Activated CD8-positive, alpha-beta T cell treated with anti-CD3 and anti-CD28 coated beads, Interleukin-2, amount 10 ng/mL, durations not matched to agents 7 days and 5 days (primary cell): ENCODE measurements around the gene CMIP. TPM values are rescaled to one million over a fixed set of nuclear protein-coding genes. Genes with fewer than 3 reads are reported as not detected.

Source experiments
- ATAC-seq: fragments of 150-1000 bp; cut with Tn5 transposase; one replicate; pipeline ENCODE4 v1.10.0; 2021; ENCODE audit warnings: moderate library complexity
- CTCF ChIA-PET: fragments of 350-600 bp; sonication (Branson Sonifier 250); formaldehyde crosslinking; loops from one replicate; lab custom pipeline; 2021; ENCODE audit warnings: antibody characterized with exemption; lab: Charles Lee
- POLR2A ChIA-PET: fragments of 350-600 bp; sonication (Branson Sonifier 250); formaldehyde crosslinking; loops from one replicate; lab custom pipeline; 2021; ENCODE audit warnings: antibody characterized with exemption; lab: Charles Lee
- DNase-seq: peaks from one replicate; pipeline ENCODE4 v3.0.0-alpha.2; 2020
- H3K27ac Mint-ChIP-seq: one replicate; pipeline ENCODE4 v1.8.0; 2021; ENCODE audit warnings: mild to moderate bottlenecking, mixed read lengths
- H3K27me3 Mint-ChIP-seq: one replicate; pipeline ENCODE4 v1.8.0; 2021; ENCODE audit warnings: low read depth, mixed read lengths
- H3K36me3 Mint-ChIP-seq: one replicate; pipeline ENCODE4 v1.8.0; 2021; ENCODE audit warnings: low read depth, mixed read lengths
- H3K4me1 Mint-ChIP-seq: one replicate; pipeline ENCODE4 v1.8.0; 2021; ENCODE audit warnings: low read depth, mixed read lengths
- H3K4me3 Mint-ChIP-seq: one replicate; pipeline ENCODE4 v1.8.0; 2021; ENCODE audit warnings: mild to moderate bottlenecking, mixed read lengths
- H3K9me3 Mint-ChIP-seq: one replicate; pipeline ENCODE4 v1.8.0; 2022; ENCODE audit warnings: mixed read lengths; ENCODE audit not compliant: insufficient read depth
- total RNA-seq, 2 experiments: library from RNA; stranded (reverse); gene quantifications; one replicate each; pipeline ENCODE4 v1.2.3, GENCODE V29; 2021

Gene CMIP
- total RNA-seq, 2 experiments from 2014 or later, result 62.5 to 70.4 TPM

GRCh38 chr16:81606039-81606438 is 161.4 kb downstream of the CMIP start:
- no peak for ATAC-seq
- H3K9me3 Mint-ChIP-seq, result no peaks in the 10 kb centered on the region
- H3K36me3 Mint-ChIP-seq, result peaks cover 15% of the 10 kb centered on the region
- no peaks in the 10 kb centered on the region for H3K27me3 Mint-ChIP-seq
- no peak overlapping the region for H3K4me3 Mint-ChIP-seq
- H3K4me1 Mint-ChIP-seq, result no peaks in the 10 kb centered on the region
- no peak for DNase-seq
- POLR2A ChIA-PET, result interaction anchor here (0.6 kb wide), 1 partner anchor 112 kb away, joined by 3 read pairs; no protein-coding TSS in a partner anchor
- CTCF ChIA-PET, result no interaction called here
- no peak overlapping the region for H3K27ac Mint-ChIP-seq

GRCh38 chr16:81607006-81607405 is 162.4 kb downstream of the CMIP start:
- ChIA-PET POLR2A (interaction anchor here (0.5 kb wide), 1 partner anchor 110 kb away, joined by 3 read pairs; no protein-coding TSS in a partner anchor), CTCF (interaction anchor here (0.9 kb wide), 1 partner anchor 17 kb away, joined by 3 read pairs; no protein-coding TSS in a partner anchor)
- DNase-seq (no peak), ATAC-seq (no peak)
- H3K27ac Mint-ChIP-seq, result no peak overlapping the region
- no peaks in the 10 kb centered on the region for H3K9me3 Mint-ChIP-seq
- no peaks in the 10 kb centered on the region for H3K27me3 Mint-ChIP-seq
- no peak overlapping the region for H3K4me3 Mint-ChIP-seq
- peaks cover 15% of the 10 kb centered on the region for H3K36me3 Mint-ChIP-seq
- no peaks in the 10 kb centered on the region for H3K4me1 Mint-ChIP-seq

GRCh38 chr16:81607805-81608522 is 163.4 kb downstream of the CMIP start:
- no peak for DNase-seq

DNA sequence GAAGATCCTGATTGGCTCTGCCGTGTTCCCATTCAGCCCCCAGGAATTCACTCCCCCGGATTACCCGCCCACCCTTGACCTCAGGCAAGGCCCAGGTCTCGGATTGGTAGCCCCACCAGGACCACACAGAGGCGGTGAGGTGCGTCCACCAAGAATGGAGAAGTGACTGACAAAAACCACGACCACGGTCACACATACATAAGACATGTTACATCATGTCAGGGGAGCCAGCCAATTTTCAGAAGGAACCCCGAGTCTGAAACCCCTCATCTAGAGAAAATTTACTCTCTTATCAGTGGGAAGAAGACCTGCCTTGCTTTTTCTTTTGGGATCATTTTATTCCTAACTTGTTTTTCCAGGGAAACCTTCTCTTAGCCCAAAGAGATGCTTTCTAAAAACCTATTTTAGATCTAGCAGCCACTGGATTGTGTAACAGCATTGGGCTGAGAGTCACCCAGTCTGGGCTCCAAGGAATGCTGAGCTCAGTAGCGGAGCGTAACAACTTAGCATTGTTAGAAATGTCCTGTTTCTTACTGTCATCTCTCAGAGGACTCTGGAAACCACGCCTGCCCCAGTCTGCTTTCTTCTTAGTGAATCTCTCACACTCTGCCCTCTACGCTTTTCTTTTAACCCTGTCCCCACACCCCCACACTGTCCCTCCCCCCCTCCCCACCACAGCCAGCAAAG is 164.1 kb downstream of the CMIP start:
- Mint-ChIP-seq H3K9me3 (no peaks in the 10 kb centered on the region), H3K4me3 (no peak overlapping the region), H3K27ac (no peak overlapping the region), H3K27me3 (no peaks in the 10 kb centered on the region), H3K4me1 (no peaks in the 10 kb centered on the region), H3K36me3 (peaks cover 15% of the 10 kb centered on the region)
- no peak for ATAC-seq
- DNase-seq, result no peak
- POLR2A ChIA-PET, result interaction anchor here (0.9 kb wide), 1 partner anchor 13 kb away, joined by 4 read pairs; no protein-coding TSS in a partner anchor
- CTCF ChIA-PET, result no interaction called here

More at GRCh38 chr16:81607805-81608522, 163.4 kb downstream of the CMIP start:
- H3K4me3 Mint-ChIP-seq, result no peak overlapping the region
- ATAC-seq, result no peak
- ChIA-PET POLR2A (no interaction called here), CTCF (interaction anchor here (0.9 kb wide), 1 partner anchor 16 kb away, joined by 3 read pairs; no protein-coding TSS in a partner anchor)
- H3K27ac Mint-ChIP-seq, result no peak overlapping the region
- no peaks in the 10 kb centered on the region for H3K9me3 Mint-ChIP-seq
- no peaks in the 10 kb centered on the region for H3K27me3 Mint-ChIP-seq
- peaks cover 15% of the 10 kb centered on the region for H3K36me3 Mint-ChIP-seq
- H3K4me1 Mint-ChIP-seq, result no peaks in the 10 kb centered on the region

DNA sequence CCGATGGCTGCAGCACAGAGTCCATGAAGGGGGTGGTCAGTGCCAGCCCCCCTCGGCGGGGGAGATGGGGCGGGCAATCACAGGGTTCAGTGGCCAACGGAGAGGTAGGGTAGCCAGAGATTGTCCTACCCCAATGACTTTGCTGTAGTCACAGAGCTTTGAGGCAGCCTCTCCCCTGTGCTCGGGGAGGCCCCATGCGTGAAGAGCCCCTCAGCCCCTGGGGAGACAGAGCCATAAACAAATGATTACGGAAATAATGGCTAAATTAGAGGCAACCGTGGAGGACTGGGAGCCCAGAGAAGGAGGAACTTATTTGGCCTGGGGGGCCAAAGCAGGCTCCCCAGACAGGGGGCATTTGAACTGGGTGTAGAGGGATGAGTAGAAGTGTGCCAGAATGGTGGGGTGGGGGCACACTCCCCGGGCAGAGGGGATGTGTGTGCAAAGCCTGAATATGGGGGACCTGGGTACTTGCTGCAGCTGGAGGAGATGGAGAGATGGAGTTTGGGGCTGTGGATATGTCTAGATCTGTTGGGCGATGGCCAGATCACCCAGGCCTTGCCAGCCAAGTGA is 164.8 kb downstream of the CMIP start:
- Mint-ChIP-seq H3K4me1 (no peaks in the 10 kb centered on the region), H3K9me3 (no peaks in the 10 kb centered on the region), H3K27me3 (no peaks in the 10 kb centered on the region), H3K36me3 (peaks cover 15% of the 10 kb centered on the region), H3K4me3 (no peak overlapping the region), H3K27ac (peak overlapping the region; percentile 27)
- ChIA-PET CTCF (no interaction called here), POLR2A (interaction anchor here (0.9 kb wide), 1 partner anchor 12 kb away, joined by 4 read pairs; no protein-coding TSS in a partner anchor)
- ATAC-seq, result no peak
- no peak for DNase-seq

GRCh38 chr16:81610144-81610842 is 165.7 kb downstream of the CMIP start:
- Mint-ChIP-seq H3K27ac (no peak overlapping the region), H3K27me3 (no peaks in the 10 kb centered on the region)
- no peak for ATAC-seq

DNA sequence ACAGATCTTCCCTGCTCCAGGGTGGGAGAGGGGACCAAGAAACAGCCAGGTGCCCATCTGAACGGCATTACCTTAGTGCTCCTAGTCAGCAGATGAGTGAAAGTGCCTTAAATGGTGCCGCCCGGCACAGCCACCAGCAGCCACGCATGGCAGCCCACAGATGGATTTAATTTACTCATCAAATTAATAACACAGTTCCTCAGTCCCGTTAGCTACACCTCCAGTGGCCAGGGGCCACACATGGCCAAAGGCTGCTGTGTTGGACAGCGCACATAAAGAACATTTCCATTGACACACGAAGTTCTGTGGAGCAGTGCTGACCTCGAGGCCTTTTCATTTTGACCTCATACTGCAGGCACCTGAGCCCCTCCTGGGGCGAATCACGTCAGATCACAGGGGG is 166.3 kb downstream of the CMIP start:
- H3K27ac Mint-ChIP-seq, result no peak overlapping the region
- DNase-seq, result no peak
- ChIA-PET POLR2A (interaction anchor here (0.6 kb wide), 1 partner anchor 31 kb away, joined by 5 read pairs; no protein-coding TSS in a partner anchor), CTCF (interaction anchor here (1.1 kb wide), 1 partner anchor 12 kb away, joined by 4 read pairs; no protein-coding TSS in a partner anchor)
- H3K36me3 Mint-ChIP-seq, result peaks cover 15% of the 10 kb centered on the region
- no peak overlapping the region for H3K4me3 Mint-ChIP-seq
- H3K4me1 Mint-ChIP-seq, result no peaks in the 10 kb centered on the region
- no peaks in the 10 kb centered on the region for H3K9me3 Mint-ChIP-seq
- ATAC-seq, result no peak
- no peaks in the 10 kb centered on the region for H3K27me3 Mint-ChIP-seq

More at GRCh38 chr16:81610144-81610842, 165.7 kb downstream of the CMIP start:
- Mint-ChIP-seq H3K36me3 (peaks cover 15% of the 10 kb centered on the region), H3K4me3 (no peak overlapping the region), H3K4me1 (no peaks in the 10 kb centered on the region), H3K9me3 (no peaks in the 10 kb centered on the region)
- ChIA-PET POLR2A (no interaction called here), CTCF (no interaction called here)
- no peak for DNase-seq

GRCh38 chr16:81611721-81612120 is 167.1 kb downstream of the CMIP start:
- POLR2A ChIA-PET, result interaction anchor here (0.6 kb wide), 1 partner anchor 32 kb away, joined by 5 read pairs; no protein-coding TSS in a partner anchor
- H3K4me3 Mint-ChIP-seq, result no peak overlapping the region
- H3K4me1 Mint-ChIP-seq, result no peaks in the 10 kb centered on the region
- H3K27ac Mint-ChIP-seq, result peak overlapping the region; percentile 9
- no peak for DNase-seq
- no peaks in the 10 kb centered on the region for H3K9me3 Mint-ChIP-seq
- CTCF ChIA-PET, result interaction anchor here (1.1 kb wide), 1 partner anchor 11 kb away, joined by 4 read pairs; no protein-coding TSS in a partner anchor
- no peaks in the 10 kb centered on the region for H3K27me3 Mint-ChIP-seq
- H3K36me3 Mint-ChIP-seq, result peaks cover 13% of the 10 kb centered on the region
- no peak for ATAC-seq

- DNase-seq, result no peak
- H3K27me3 Mint-ChIP-seq, result no peaks in the 10 kb centered on the region
- ChIA-PET POLR2A (no interaction called here), CTCF (interaction anchor here (0.8 kb wide), 1 partner anchor 169 kb away, joined by 3 read pairs; no protein-coding TSS in a partner anchor)
- no peaks in the 10 kb centered on the region for H3K9me3 Mint-ChIP-seq
- H3K4me3 Mint-ChIP-seq, result no peak overlapping the region
- H3K27ac Mint-ChIP-seq, result no peak overlapping the region
- no peak for ATAC-seq
- H3K36me3 Mint-ChIP-seq, result peaks cover 15% of the 10 kb centered on the region
- peaks cover 3% of the 10 kb centered on the region for H3K4me1 Mint-ChIP-seq
These were observed 167.9 kb downstream of the CMIP start for GRCh38 chr16:81612351-81613163.

DNA sequence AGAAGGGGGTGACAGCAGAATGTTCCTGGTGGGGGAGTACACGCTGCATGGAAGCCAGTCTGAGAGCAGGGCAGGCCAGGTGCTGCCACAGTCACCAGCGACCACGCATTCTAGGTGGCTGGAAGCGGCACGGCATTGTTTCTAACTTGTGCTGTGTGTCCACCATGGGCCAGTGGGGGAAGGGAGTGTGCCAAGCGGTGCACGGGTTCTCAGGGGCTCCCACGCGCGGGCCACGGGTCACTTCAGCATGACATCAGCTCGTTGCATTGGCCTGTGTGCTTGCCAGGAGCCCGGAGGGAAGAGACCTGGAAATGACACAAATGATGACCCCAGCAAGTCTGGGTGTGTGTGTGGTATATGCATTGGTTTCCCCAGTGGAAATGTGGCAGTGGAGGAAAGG is 169.6 kb downstream of the CMIP start:
- H3K27me3 Mint-ChIP-seq, result no peaks in the 10 kb centered on the region
- H3K27ac Mint-ChIP-seq, result no peak overlapping the region
- no peaks in the 10 kb centered on the region for H3K9me3 Mint-ChIP-seq
- H3K4me1 Mint-ChIP-seq, result peaks cover 7% of the 10 kb centered on the region
- H3K4me3 Mint-ChIP-seq, result no peak overlapping the region
- ChIA-PET CTCF (no interaction called here), POLR2A (no interaction called here)
- ATAC-seq, result no peak
- no peak for DNase-seq
- peaks cover 21% of the 10 kb centered on the region for H3K36me3 Mint-ChIP-seq
